ENCODE data around the gene OSER1. TPM values are rescaled to one million over a fixed set of nuclear protein-coding genes. Genes with fewer than 3 reads are reported as not detected.
"Not testable (repeated sequence)": the region's sequence is repeated elsewhere in the genome, so short reads cannot be mapped to it uniquely, and the experiment has no call there.

OSER1 gene
- polyA plus RNA-seq, 1 donor from 2014 or later: 43.9 TPM

GRCh38 chr20:44190197-44190852 lies 20.2 kb downstream of the OSER1 start:
- TF ChIP-seq CTCF (IDR thresholded peaks at IDR 0.05; ENCODE audit: poor library complexity, severe bottlenecking): peak; percentile 87
- peak; percentile 82 for TF ChIP-seq RAD21 (conservative IDR thresholded peaks at IDR 0.05)
- peak; percentile 88 for TF ChIP-seq SMC3 (conservative IDR thresholded peaks at IDR 0.05; ENCODE audit: poor library complexity)
- not testable (repeated sequence) for H3K79me2 ChIP-seq (replicated peaks; ENCODE audit: insufficient read depth, low read length); H3K9ac ChIP-seq (ENCODE audit: low read length); H3K9me3 ChIP-seq (ENCODE audit: low read length); H3K9me2 ChIP-seq (ENCODE audit: insufficient read depth, low read length); H3K4me3 ChIP-seq (ENCODE audit: low read length); H3K4me2 ChIP-seq (ENCODE audit: low read length); H3K27ac ChIP-seq (ENCODE audit: low read length); H2AFZ ChIP-seq (ENCODE audit: low read depth, low read length); H3F3A ChIP-seq (ENCODE audit: insufficient read depth, low read length, poor library complexity, severe bottlenecking); H3K36me3 ChIP-seq (ENCODE audit: insufficient read depth, low read length); H4K20me1 ChIP-seq (ENCODE audit: insufficient read depth)
- H3K27me3 ChIP-seq (ENCODE audit: insufficient read depth, low read depth, low read length): peaks cover 10% of the 10 kb centered on the region

GRCh38 chr20:44188752-44189151 lies 21.8 kb downstream of the OSER1 start:
- TF ChIP-seq POLR2AphosphoS5 (IDR thresholded peaks at IDR 0.05) (no peak), SMC3 (conservative IDR thresholded peaks at IDR 0.05; ENCODE audit: poor library complexity) (no peak), TAF1 (IDR thresholded peaks at IDR 0.05; ENCODE audit: low read depth) (no peak), RAD21 (conservative IDR thresholded peaks at IDR 0.05) (no peak), EP300 (conservative IDR thresholded peaks at IDR 0.05; ENCODE audit: poor library complexity, severe bottlenecking) (no peak), CTCF (IDR thresholded peaks at IDR 0.05; ENCODE audit: poor library complexity, severe bottlenecking) (no peak), REST (IDR thresholded peaks at IDR 0.05; ENCODE audit: borderline replicate concordance) (no peak), MXI1 (conservative IDR thresholded peaks at IDR 0.05; ENCODE audit: poor library complexity, severe bottlenecking) (no peak), EZH2 (IDR thresholded peaks at IDR 0.05; ENCODE audit: borderline replicate concordance, insufficient read depth, low read length, poor library complexity, severe bottlenecking) (no peak)
- no peak overlapping the region for H3K4me2 ChIP-seq (ENCODE audit: low read length)

More at GRCh38 chr20:44188752-44189151, 21.8 kb downstream of the OSER1 start:
- peaks cover 10% of the 10 kb centered on the region for H3K27me3 ChIP-seq (ENCODE audit: insufficient read depth, low read depth, low read length)
- no peak overlapping the region for H3K4me3 ChIP-seq (ENCODE audit: low read length)
- H3F3A ChIP-seq (ENCODE audit: insufficient read depth, low read length, poor library complexity, severe bottlenecking): no peaks in the 10 kb centered on the region
- H3K79me2 ChIP-seq (replicated peaks; ENCODE audit: insufficient read depth, low read length): no peaks in the 10 kb centered on the region
- H4K20me1 ChIP-seq (ENCODE audit: insufficient read depth): no peaks in the 10 kb centered on the region
- H2AFZ ChIP-seq (ENCODE audit: low read depth, low read length): no peak overlapping the region
- no peaks in the 10 kb centered on the region for H3K36me3 ChIP-seq (ENCODE audit: insufficient read depth, low read length)
- no peak overlapping the region for H3K27ac ChIP-seq (ENCODE audit: low read length)
- H3K9me3 ChIP-seq (ENCODE audit: low read length): no peaks in the 10 kb centered on the region
- no peak overlapping the region for H3K9ac ChIP-seq (ENCODE audit: low read length)
- H3K9me2 ChIP-seq (ENCODE audit: insufficient read depth, low read length): no peaks in the 10 kb centered on the region

Data from neural cell (in vitro differentiated cells).